ENCODE data around the gene FOXP1. TPM values are rescaled to one million over a fixed set of nuclear protein-coding genes. Genes with fewer than 3 reads are reported as not detected.

FOXP1 gene
- total and polyA plus RNA-seq, 2 of the 8 experiments (the other 6 are each of a cell fraction or from before 2014, with no cell fraction given): 13.9 to 25.4 TPM

GRCh38 chr3:71282976-71283375 is 300.6 kb downstream of the FOXP1 start:
- Histone ChIP-seq H3K27me3 (replicated peaks in 1 of 4; ENCODE audit: control insufficient read depth in 3 of 4, extremely low read depth in 1 of 4, insufficient read depth in 3 of 4, low read length in 3 of 4) (no peaks in the 10 kb centered on the region), H3K9me3 (ENCODE audit: insufficient read depth in 2 of 2, low read depth in 1 of 2, low read length in 1 of 2) (no peaks in the 10 kb centered on the region), H3K79me2 (ENCODE audit: control insufficient read depth in 1 of 2, insufficient read depth in 2 of 2, low read length in 2 of 2) (peaks cover 3 to 37% of the 10 kb centered on the region in 2 experiments; a peak in 3 of 4 replicates), H2AFZ (ENCODE audit: low read length) (no peak overlapping the region), H2BK5ac (ENCODE audit: low read depth, low read length) (no peak overlapping the region; the same call in 1 of the 2 replicates), H2BK12ac (ENCODE audit: low read depth, low read length) (no peak overlapping the region; the same call in 1 of the 2 replicates), H2BK15ac (ENCODE audit: low read length) (no peak overlapping the region), H2AK5ac (ENCODE audit: low read depth, low read length) (peak overlapping the region; percentile 43; the same call in 1 of the 2 replicates), H3K9ac (replicated peaks in 1 of 4; ENCODE audit: extremely low read depth in 1 of 4, low read depth in 3 of 4, low read length in 3 of 4) (no peak overlapping the region), H4K20me1 (replicated peaks in 1 of 2; ENCODE audit: control insufficient read depth in 1 of 2, insufficient read depth in 2 of 2, low read length in 2 of 2) (no peaks in the 10 kb centered on the region), H3K4me2 (ENCODE audit: insufficient read depth in 1 of 2, low read depth in 2 of 2, low read length in 2 of 2) (0 out of 4 replicates have a peak overlapping the region, but pooled peaks have one; percentile 27 to 33), H3K23ac (ENCODE audit: insufficient read length) (no peak overlapping the region), H3K14ac (ENCODE audit: insufficient read length) (no peak overlapping the region), H2BK20ac (ENCODE audit: low read length) (no peak overlapping the region), H2BK120ac (replicated peaks; ENCODE audit: low read depth, low read length) (no peak overlapping the region), H3K18ac (ENCODE audit: extremely low read depth, low read length) (no peak overlapping the region), H4K8ac (ENCODE audit: extremely low read depth, insufficient read depth, low read length) (no peak overlapping the region), H3K36me3 (ENCODE audit: control insufficient read depth in 2 of 4, insufficient read depth in 4 of 4, low read length in 3 of 4) (no peaks in the 10 kb centered on the region), H4K91ac (replicated peaks; ENCODE audit: insufficient read length, low read length) (no peak overlapping the region), H3K23me2 (ENCODE audit: low read depth, low read length) (no peaks in the 10 kb centered on the region), H4K5ac (ENCODE audit: insufficient read length, low read depth, low read length) (no peak overlapping the region), H3K4me1 (replicated peaks in 1 of 4; ENCODE audit: control insufficient read depth in 3 of 4, insufficient read depth in 4 of 4, low read length in 3 of 4) (peaks cover 0 to 8% (median 4%) of the 10 kb centered on the region in 4 experiments; a peak in 4 of 7 replicates), H3K56ac (replicated peaks; ENCODE audit: insufficient read length, low read depth, low read length) (no peak overlapping the region), H3K4me3 (ENCODE audit: extremely low read depth in 1 of 4, insufficient read depth in 2 of 4, low read depth in 3 of 4, low read length in 4 of 4) (no peak overlapping the region), H3K79me1 (ENCODE audit: low read depth, low read length) (peaks cover 5% of the 10 kb centered on the region; the same call in 1 of the 2 replicates), H3K27ac (ENCODE audit: low read depth, low read length) (no peak overlapping the region), H3K4ac (replicated peaks; ENCODE audit: insufficient read length, low read depth, low read length) (no peak overlapping the region)
- CTCF ChIA-PET (ENCODE audit: partially characterized antibody): interaction anchor here (1.1 to 1.2 kb wide), 2 partner anchors 32 to 35 kb away, joined by 3 to 5 read pairs; no protein-coding TSS in a partner anchor
- 20% methylated on average over 1 of the region's 2 CpGs; no CpG with 5 or more reads in 1 of the 2 experiments for WGBS, 2 experiments (ENCODE audit: extremely low coverage in 1 of 2, insufficient coverage in 1 of 2, insufficient read length in 1 of 2, insufficient replicate concordance in 2 of 2, low coverage in 1 of 2, low lambda C conversion rate in 2 of 2, missing lambda C conversion rate in 1 of 2)
- DNase-seq (ENCODE audit: low read depth in 1 of 2, low spot score in 2 of 2): no peak
- no peak for FAIRE-seq
- POLR2A ChIA-PET (ENCODE audit: partially characterized antibody): interaction anchor here (0.6 kb wide), 1 partner anchor 274 kb away, joined by 4 read pairs; no protein-coding TSS in a partner anchor
- no peak for TF ChIP-seq JUND (IDR thresholded peaks at IDR 0.05; ENCODE audit: low read length)
- no peak for TF ChIP-seq KDM4A (IDR thresholded peaks at IDR 0.05; ENCODE audit: low read depth, low read length, severe bottlenecking)
- TF ChIP-seq MAFK (IDR thresholded peaks at IDR 0.05; ENCODE audit: low read depth, low read length): no peak
- TF ChIP-seq TEAD4 (IDR thresholded peaks at IDR 0.05; ENCODE audit: low read depth, low read length): no peak
- TF ChIP-seq CTCF (IDR thresholded peaks at IDR 0.05; ENCODE audit: control extremely low read depth in 1 of 3, insufficient read depth in 1 of 3, low read depth in 1 of 3, low read length in 3 of 3): no peak
- no peak for TF ChIP-seq ATF2 (IDR thresholded peaks at IDR 0.05; ENCODE audit: low read length)
- TF ChIP-seq POLR2A (IDR thresholded peaks at IDR 0.05; ENCODE audit: control extremely low read depth in 1 of 2, low read depth in 2 of 2, low read length in 2 of 2): no peak
- TF ChIP-seq EZH2 (IDR thresholded peaks at IDR 0.05; ENCODE audit: low read depth, low read length, severe bottlenecking): no peak
- TF ChIP-seq TCF12 (IDR thresholded peaks at IDR 0.05; ENCODE audit: low read depth, low read length): no peak

Data from H1 (cell line).